HG02938 (cell line): Measurements from ENCODE around the gene QSOX1.

Source experiments
- ATAC-seq: cut with Tn5 transposase; IDR thresholded peaks from one replicate; pipeline ENCODE4 v1.9.1; 2021; ENCODE audit warnings: mild to moderate bottlenecking, moderate library complexity; ENCODE audit not compliant: unreplicated experiment

The QSOX1 gene

GRCh38 chr1:180144659-180145357, 9.9 kb upstream of the QSOX1 start:
- ATAC-seq, result no peak

GRCh38 chr1:180145446-180145845, 9.2 kb upstream of the QSOX1 start:
- ATAC-seq, result no peak

- no peak for ATAC-seq
These were observed 3.7 kb upstream of the QSOX1 start for GRCh38 chr1:180150982-180151381.

GRCh38 chr1:180151508-180151907, 3.2 kb upstream of the QSOX1 start:
- ATAC-seq, result no peak

- no peak for ATAC-seq
These were observed 2.1 kb upstream of the QSOX1 start for GRCh38 chr1:180152588-180152987.

GRCh38 chr1:180153032-180153431, 1.6 kb upstream of the QSOX1 start:
- ATAC-seq, result no peak

GRCh38 chr1:180154003-180154324, 705 bp upstream of the QSOX1 start:
- no peak for ATAC-seq

- ATAC-seq, result peak; percentile 7
These were observed 563 bp downstream of the QSOX1 start for GRCh38 chr1:180155182-180155682.

- ATAC-seq, result no peak
These were observed 1.5 kb downstream of the QSOX1 start for GRCh38 chr1:180156201-180156600.

- ATAC-seq, result no peak
These were observed 2.0 kb downstream of the QSOX1 start for GRCh38 chr1:180156631-180157091.

GRCh38 chr1:180157108-180157507, 2.4 kb downstream of the QSOX1 start:
- no peak for ATAC-seq

GRCh38 chr1:180157576-180158057, 2.9 kb downstream of the QSOX1 start:
- ATAC-seq, result no peak

GRCh38 chr1:180158149-180159147, 3.8 kb downstream of the QSOX1 start:
- no peak for ATAC-seq

GRCh38 chr1:180160357-180160756, 5.7 kb downstream of the QSOX1 start:
- ATAC-seq, result no peak

- no peak for ATAC-seq
These were observed 8.4 kb downstream of the QSOX1 start for GRCh38 chr1:180163041-180163440.

- no peak for ATAC-seq
These were observed 10.4 kb downstream of the QSOX1 start for GRCh38 chr1:180165096-180165495.

GRCh38 chr1:180165509-180166435, 11.1 kb downstream of the QSOX1 start:
- no peak for ATAC-seq

GRCh38 chr1:180166436-180166800, 11.7 kb downstream of the QSOX1 start:
- no peak for ATAC-seq

- ATAC-seq, result no peak
These were observed 12.5 kb downstream of the QSOX1 start for GRCh38 chr1:180167021-180167701.
